NK-92 (cell line): ENCODE measurements around the gene YPEL1.
"Not testable (repeated sequence)": the region's sequence is repeated elsewhere in the genome, so short reads cannot be mapped to it uniquely, and the experiment has no call there.

ENCODE experiments used
- DNase-seq: peaks from one replicate; lab custom pipeline; 2025; ENCODE audit not compliant: unreplicated experiment; lab: John Stamatoyannopoulos, UW

YPEL1 gene

GRCh38 chr22:21754523-21754922 lies 18.9 kb upstream of the YPEL1 start:
- no peak for DNase-seq

- no peak for DNase-seq
Measured at GRCh38 chr22:21753374-21754111, 17.9 kb upstream of the YPEL1 start.

- no peak for DNase-seq
Measured at GRCh38 chr22:21752276-21752675, 16.7 kb upstream of the YPEL1 start.

- no peak for DNase-seq
Measured at GRCh38 chr22:21745948-21746347, 10.4 kb upstream of the YPEL1 start.

- not testable (repeated sequence) for DNase-seq
Measured at GRCh38 chr22:21744917-21745316, 9.3 kb upstream of the YPEL1 start.

GRCh38 chr22:21741790-21742189 lies 6.2 kb upstream of the YPEL1 start:
- no peak for DNase-seq

GRCh38 chr22:21741059-21741458 lies 5.5 kb upstream of the YPEL1 start:
- no peak for DNase-seq

GRCh38 chr22:21739828-21740377 lies 4.3 kb upstream of the YPEL1 start:
- no peak for DNase-seq

- DNase-seq: no peak
Measured at GRCh38 chr22:21738966-21739365, 3.4 kb upstream of the YPEL1 start.

- DNase-seq: no peak
Measured at GRCh38 chr22:21738081-21738480, 2.5 kb upstream of the YPEL1 start.

GRCh38 chr22:21736948-21737347 lies 1.4 kb upstream of the YPEL1 start:
- no peak for DNase-seq

GRCh38 chr22:21736084-21736642 lies 569 bp upstream of the YPEL1 start:
- DNase-seq: no peak

- DNase-seq: no peak
Measured at GRCh38 chr22:21734540-21735199, 924 bp downstream of the YPEL1 start.

GRCh38 chr22:21731503-21731902 lies 4.1 kb downstream of the YPEL1 start:
- DNase-seq: no peak

GRCh38 chr22:21730535-21731308 lies 4.9 kb downstream of the YPEL1 start:
- no peak for DNase-seq

- DNase-seq: not testable (repeated sequence)
Measured at GRCh38 chr22:21729184-21729583, 6.4 kb downstream of the YPEL1 start.

- no peak for DNase-seq
Measured at GRCh38 chr22:21728270-21728669, 7.3 kb downstream of the YPEL1 start.

- DNase-seq: no peak
Measured at GRCh38 chr22:21727768-21728167, 7.8 kb downstream of the YPEL1 start.

- no peak for DNase-seq
Measured at GRCh38 chr22:21727159-21727558, 8.4 kb downstream of the YPEL1 start.

- DNase-seq: no peak
Measured at GRCh38 chr22:21726650-21727049, 8.9 kb downstream of the YPEL1 start.

- no peak for DNase-seq
Measured at GRCh38 chr22:21725956-21726649, 9.5 kb downstream of the YPEL1 start.
